ENCODE results near the gene PARP1.

DNA sequence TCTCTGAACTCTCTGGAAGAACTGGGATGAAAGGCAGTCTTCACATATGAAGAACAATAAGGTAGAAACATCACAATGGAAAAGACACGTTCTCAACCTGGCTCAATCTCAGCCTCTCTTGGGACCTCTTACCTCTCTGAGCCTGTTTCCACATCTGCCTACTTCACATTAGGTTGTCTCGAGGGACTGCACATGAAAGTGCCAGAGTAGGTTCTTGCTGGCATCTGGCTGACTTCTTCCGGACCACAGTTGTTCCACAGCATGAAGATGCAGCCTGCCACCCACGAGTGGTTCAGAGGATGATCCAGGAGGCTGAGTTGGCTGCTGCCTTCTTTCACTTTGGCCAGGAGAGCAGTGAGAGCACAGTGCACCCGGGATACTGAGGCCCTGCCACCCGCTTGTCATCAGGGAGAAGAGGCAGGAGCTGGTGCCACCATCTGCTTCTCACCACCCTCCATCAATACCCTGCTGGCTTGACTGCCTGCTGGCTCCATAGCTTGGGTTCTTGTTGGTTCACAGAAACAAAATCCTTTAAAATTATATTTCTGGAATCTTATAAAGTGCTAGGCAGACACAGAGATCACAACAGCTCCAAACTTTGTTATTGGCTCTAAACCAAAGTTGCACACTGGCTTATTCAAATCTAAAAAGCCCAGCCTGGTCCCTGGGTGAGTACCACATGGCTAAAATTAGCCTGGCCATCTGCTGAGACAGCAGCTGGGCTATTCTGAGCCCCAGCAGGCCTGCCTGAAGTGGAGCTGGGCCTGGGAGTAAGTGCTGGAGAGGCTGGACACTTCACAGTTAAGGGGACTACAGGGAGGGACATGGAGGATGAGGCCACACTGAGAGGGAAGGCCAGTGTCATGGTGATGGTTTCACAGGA lies 52.0 kb downstream of the PARP1 start:
- TF ChIP-seq, protein P1, sequence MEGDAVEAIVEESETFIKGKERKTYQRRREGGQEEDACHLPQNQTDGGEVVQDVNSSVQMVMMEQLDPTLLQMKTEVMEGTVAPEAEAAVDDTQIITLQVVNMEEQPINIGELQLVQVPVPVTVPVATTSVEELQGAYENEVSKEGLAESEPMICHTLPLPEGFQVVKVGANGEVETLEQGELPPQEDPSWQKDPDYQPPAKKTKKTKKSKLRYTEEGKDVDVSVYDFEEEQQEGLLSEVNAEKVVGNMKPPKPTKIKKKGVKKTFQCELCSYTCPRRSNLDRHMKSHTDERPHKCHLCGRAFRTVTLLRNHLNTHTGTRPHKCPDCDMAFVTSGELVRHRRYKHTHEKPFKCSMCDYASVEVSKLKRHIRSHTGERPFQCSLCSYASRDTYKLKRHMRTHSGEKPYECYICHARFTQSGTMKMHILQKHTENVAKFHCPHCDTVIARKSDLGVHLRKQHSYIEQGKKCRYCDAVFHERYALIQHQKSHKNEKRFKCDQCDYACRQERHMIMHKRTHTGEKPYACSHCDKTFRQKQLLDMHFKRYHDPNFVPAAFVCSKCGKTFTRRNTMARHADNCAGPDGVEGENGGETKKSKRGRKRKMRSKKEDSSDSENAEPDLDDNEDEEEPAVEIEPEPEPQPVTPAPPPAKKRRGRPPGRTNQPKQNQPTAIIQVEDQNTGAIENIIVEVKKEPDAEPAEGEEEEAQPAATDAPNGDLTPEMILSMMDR (conservative IDR thresholded peaks at IDR 0.05; ENCODE audit: low read length) = no peak
- TF ChIP-seq EZH2phosphoT487 (IDR thresholded peaks at IDR 0.05; ENCODE audit: borderline replicate concordance, low read depth, low read length) = no peak
